CD14-positive monocyte (primary cell): ENCODE measurements around the gene AFF3. TPM values are rescaled to one million over a fixed set of nuclear protein-coding genes. Genes with fewer than 3 reads are reported as not detected.

Experiments
- DNase-seq, 3 donors: peaks; one replicate each; pipeline ENCODE4 v3.0.0-alpha.2; 2011 to 2022
- H2AFZ ChIP-seq: 2 replicates; pipeline ENCODE4 v1.6.0; 2012; ENCODE audit warnings: mild to moderate bottlenecking, low read depth, low read length, inconsistent platforms; ENCODE audit not compliant: insufficient read depth, poor library complexity, severe bottlenecking
- H3K27ac ChIP-seq, 2 donors: 1 replicate in 1 of 2; 2 replicates in 1 of 2; pipeline ENCODE4 v1.5.1; 2012 to 2013; ENCODE audit warnings: low read length in 2 of 2, control low read depth in 1 of 2, inconsistent platforms in 1 of 2, low read depth in 1 of 2, mild to moderate bottlenecking in 1 of 2
- H3K27me3 ChIP-seq, 2 donors: one replicate each; pipeline versions ENCODE4 v1.6.0 to v1.6.1; 2011 to 2013; ENCODE audit warnings: low read length in 2 of 2; ENCODE audit not compliant: control insufficient read depth in 2 of 2, insufficient read depth in 2 of 2
- H3K36me3 ChIP-seq, 2 donors: replicated peaks in 1 of 2; 1 replicate in 1 of 2; 2 replicates in 1 of 2; pipeline versions ENCODE4 v1.5.1 to v1.6.1; 2012 to 2013; ENCODE audit warnings: low read length in 2 of 2, control low read depth in 1 of 2, inconsistent platforms in 1 of 2, mild to moderate bottlenecking in 1 of 2; ENCODE audit not compliant: insufficient read depth in 2 of 2, control insufficient read depth in 1 of 2
- H3K4me1 ChIP-seq, 2 donors: 1 replicate in 1 of 2; 2 replicates in 1 of 2; pipeline versions ENCODE4 v1.5.1 to v1.6.1; 2012 to 2013; ENCODE audit warnings: low read length in 2 of 2, control low read depth in 1 of 2, inconsistent platforms in 1 of 2, mild to moderate bottlenecking in 1 of 2, moderate library complexity in 1 of 2; ENCODE audit not compliant: insufficient read depth in 2 of 2, control insufficient read depth in 1 of 2
- H3K4me2 ChIP-seq: replicated peaks from 2 replicates; pipeline ENCODE3; 2012; ENCODE audit warnings: low read length, moderate library complexity, mild to moderate bottlenecking; ENCODE audit not compliant: poor library complexity, severe bottlenecking; ENCODE audit errors: extremely low read depth
- H3K4me3 ChIP-seq, 3 experiments: fragments of 200-600 bp in 1 of 3; sonication (generic) in 1 of 3; replicated peaks in 1 of 3; 1 replicate in 2 of 3; 2 replicates in 1 of 3; pipeline ENCODE4 v1.5.1; 2011 to 2013; ENCODE audit warnings: low read length in 3 of 3, mild to moderate bottlenecking in 3 of 3, control low read depth in 2 of 3, low read depth in 2 of 3, inconsistent platforms in 1 of 3, moderate library complexity in 1 of 3
- H3K79me2 ChIP-seq: 2 replicates; pipeline ENCODE4 v1.6.0; 2012; ENCODE audit warnings: mild to moderate bottlenecking, control low read depth, inconsistent platforms, low read length, moderate library complexity; ENCODE audit not compliant: insufficient read depth
- H3K9ac ChIP-seq: 2 replicates; pipeline ENCODE4 v1.6.0; 2017; ENCODE audit warnings: low read length, mild to moderate bottlenecking; ENCODE audit not compliant: insufficient read depth, poor library complexity, severe bottlenecking
- H3K9me3 ChIP-seq, 2 donors: replicated peaks in 1 of 2; 1 replicate in 1 of 2; 2 replicates in 1 of 2; pipeline versions ENCODE4 v1.5.1 to v1.6.1; 2012 to 2013; ENCODE audit warnings: low read length in 2 of 2, control low read depth in 1 of 2; ENCODE audit not compliant: control insufficient read depth in 1 of 2, insufficient read depth in 1 of 2
- H4K20me1 ChIP-seq: 2 replicates; pipeline ENCODE4 v1.6.0; 2012; ENCODE audit warnings: mild to moderate bottlenecking, low read length, control low read depth, moderate library complexity; ENCODE audit not compliant: insufficient read depth
- H3K27ac Mint-ChIP-seq, 7 donors: one replicate each; pipeline ENCODE4 v1.8.0; 2020; ENCODE audit warnings: mild to moderate bottlenecking in 7 of 7, mixed read lengths in 7 of 7, moderate library complexity in 6 of 7, inconsistent platforms in 2 of 7
- H3K27me3 Mint-ChIP-seq, 3 donors: one replicate each; pipeline ENCODE4 v1.8.0; 2021 to 2022; ENCODE audit warnings: low read depth in 3 of 3, mild to moderate bottlenecking in 3 of 3, mixed read lengths in 3 of 3, moderate library complexity in 3 of 3, inconsistent platforms in 1 of 3
- H3K36me3 Mint-ChIP-seq, 2 donors: one replicate each; pipeline ENCODE4 v1.8.0; 2020; ENCODE audit warnings: mixed read lengths in 2 of 2, inconsistent platforms in 1 of 2, mild to moderate bottlenecking in 1 of 2
- H3K4me1 Mint-ChIP-seq: one replicate; pipeline ENCODE4 v1.8.0; 2020; ENCODE audit warnings: mild to moderate bottlenecking, mixed read lengths
- H3K4me3 Mint-ChIP-seq, 2 donors: one replicate each; pipeline ENCODE4 v1.8.0; 2020; ENCODE audit warnings: mild to moderate bottlenecking in 2 of 2, mixed read lengths in 2 of 2, moderate library complexity in 1 of 2
- H3K9me3 Mint-ChIP-seq, 7 donors: one replicate each; pipeline ENCODE4 v1.8.0; 2020 to 2022; ENCODE audit warnings: mixed read lengths in 7 of 7, mild to moderate bottlenecking in 6 of 7, moderate library complexity in 6 of 7, inconsistent platforms in 2 of 7
- WGBS: methylation state at CpG from one replicate; pipeline ENCODE4 v1.1.5; 2013; ENCODE audit warnings: missing lambda C conversion rate; ENCODE audit not compliant: insufficient coverage; 5-methylcytosine and 5-hydroxymethylcytosine counted together
- intact Hi-C, 2 donors: fragments of 100-400 bp; cut with micrococcal nuclease; formaldehyde crosslinking; loops; one replicate each; pipeline versions ENCODE4 v1.15.0 to v1.15.1; 2023
- polyA plus RNA-seq, 3 donors: library from polyadenylated mRNA; depleted of rRNA in 1 of 3; unstranded in 2 of 3; stranded (reverse) in 1 of 3; fragments of 300-500 nt in 2 of 3; fragments of >200 nt in 1 of 3; fragmentation: Illumina TruSeq in 2 of 3; gene quantifications; 1 replicate in 2 of 3; 2 replicates in 1 of 3; pipeline ENCODE4 v1.2.3, GENCODE V29; 2012 to 2021
- TF ChIP-seq, protein P1 (sequence below): fragments of 200-600 bp; IDR thresholded peaks from one replicate; pipeline ENCODE4 v1.8.0; 2022; ENCODE audit warnings: antibody characterized with exemption, mild to moderate bottlenecking

Gene AFF3
- polyA plus RNA-seq, 3 donors = 0.17 to 4.1 (median 0.49) TPM

DNA sequence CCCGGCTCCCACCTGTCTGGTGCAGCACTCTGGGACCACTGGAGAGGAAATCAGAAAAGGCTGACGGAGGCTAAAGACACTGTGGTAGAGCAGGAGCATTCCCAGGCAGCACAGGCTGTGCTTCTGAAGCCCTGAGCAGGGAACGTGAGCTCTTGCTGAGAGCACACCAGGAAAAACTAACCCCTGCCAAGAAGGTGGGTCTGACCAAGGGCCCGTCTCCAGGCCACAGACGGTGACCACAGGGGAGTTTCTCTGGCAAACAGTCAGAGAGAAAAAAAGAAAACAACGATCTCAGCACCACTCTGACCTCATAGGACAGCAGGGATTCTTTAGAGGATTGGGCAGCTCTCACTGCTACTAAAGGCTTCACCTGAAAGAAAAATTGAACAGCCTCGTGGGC lies 201.4 kb downstream of the AFF3 start:
- Histone ChIP-seq H2AFZ (no peak overlapping the region), H4K20me1 (no peaks in the 10 kb centered on the region), H3K27me3 (no peaks in the 10 kb centered on the region), H3K79me2 (no peaks in the 10 kb centered on the region), H3K9ac (no peak overlapping the region), H3K4me2 (no peak overlapping the region), H3K4me3 (no peak overlapping the region), H3K27ac (no peak overlapping the region), H3K4me1 (no peaks in the 10 kb centered on the region), H3K36me3 (no peaks in the 10 kb centered on the region), H3K9me3 (no peaks in the 10 kb centered on the region)
- intact Hi-C loops = no loop called here
- WGBS = 86% methylated on average over 4 of the region's 7 CpGs
- DNase-seq = no peak
- H3K9me3 Mint-ChIP-seq = peaks cover 0 to 2% (median 0%) of the 10 kb centered on the region in 7 donors
- TF ChIP-seq, protein P1, sequence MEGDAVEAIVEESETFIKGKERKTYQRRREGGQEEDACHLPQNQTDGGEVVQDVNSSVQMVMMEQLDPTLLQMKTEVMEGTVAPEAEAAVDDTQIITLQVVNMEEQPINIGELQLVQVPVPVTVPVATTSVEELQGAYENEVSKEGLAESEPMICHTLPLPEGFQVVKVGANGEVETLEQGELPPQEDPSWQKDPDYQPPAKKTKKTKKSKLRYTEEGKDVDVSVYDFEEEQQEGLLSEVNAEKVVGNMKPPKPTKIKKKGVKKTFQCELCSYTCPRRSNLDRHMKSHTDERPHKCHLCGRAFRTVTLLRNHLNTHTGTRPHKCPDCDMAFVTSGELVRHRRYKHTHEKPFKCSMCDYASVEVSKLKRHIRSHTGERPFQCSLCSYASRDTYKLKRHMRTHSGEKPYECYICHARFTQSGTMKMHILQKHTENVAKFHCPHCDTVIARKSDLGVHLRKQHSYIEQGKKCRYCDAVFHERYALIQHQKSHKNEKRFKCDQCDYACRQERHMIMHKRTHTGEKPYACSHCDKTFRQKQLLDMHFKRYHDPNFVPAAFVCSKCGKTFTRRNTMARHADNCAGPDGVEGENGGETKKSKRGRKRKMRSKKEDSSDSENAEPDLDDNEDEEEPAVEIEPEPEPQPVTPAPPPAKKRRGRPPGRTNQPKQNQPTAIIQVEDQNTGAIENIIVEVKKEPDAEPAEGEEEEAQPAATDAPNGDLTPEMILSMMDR = no peak
- no peak overlapping the region for H3K27ac Mint-ChIP-seq
- H3K27me3 Mint-ChIP-seq = no peaks in the 10 kb centered on the region
- no peak overlapping the region for H3K4me3 Mint-ChIP-seq
- peaks cover 9% of the 10 kb centered on the region for H3K4me1 Mint-ChIP-seq
- H3K36me3 Mint-ChIP-seq = peaks cover 4% of the 10 kb centered on the region in 2 donors

- TF ChIP-seq, protein P1 = no peak
- intact Hi-C loops = no loop called here
- Histone ChIP-seq H3K27ac (no peak overlapping the region), H3K36me3 (no peaks in the 10 kb centered on the region), H3K9ac (no peak overlapping the region), H3K4me1 (no peaks in the 10 kb centered on the region), H3K4me3 (no peak overlapping the region), H3K79me2 (no peaks in the 10 kb centered on the region), H3K4me2 (no peak overlapping the region), H3K9me3 (no peaks in the 10 kb centered on the region), H4K20me1 (no peaks in the 10 kb centered on the region), H2AFZ (no peak overlapping the region), H3K27me3 (no peaks in the 10 kb centered on the region)
- H3K4me3 Mint-ChIP-seq = no peak overlapping the region
- no peak overlapping the region for H3K27ac Mint-ChIP-seq
- DNase-seq = no peak
- WGBS = no CpG with 5 or more reads among the region's 1 CpG
- peaks cover 2 to 5% of the 10 kb centered on the region in 2 donors for H3K36me3 Mint-ChIP-seq
- peaks cover 3% of the 10 kb centered on the region for H3K4me1 Mint-ChIP-seq
- peaks cover 0 to 2% (median 0%) of the 10 kb centered on the region in 3 donors for H3K27me3 Mint-ChIP-seq
- H3K9me3 Mint-ChIP-seq = peaks cover 0 to 2% (median 0%) of the 10 kb centered on the region in 7 donors
Measured at GRCh38 chr2:99939135-99939534, 203.3 kb downstream of the AFF3 start.
